ENCODE measurements around the gene ZNF438.

Gene ZNF438

DNA sequence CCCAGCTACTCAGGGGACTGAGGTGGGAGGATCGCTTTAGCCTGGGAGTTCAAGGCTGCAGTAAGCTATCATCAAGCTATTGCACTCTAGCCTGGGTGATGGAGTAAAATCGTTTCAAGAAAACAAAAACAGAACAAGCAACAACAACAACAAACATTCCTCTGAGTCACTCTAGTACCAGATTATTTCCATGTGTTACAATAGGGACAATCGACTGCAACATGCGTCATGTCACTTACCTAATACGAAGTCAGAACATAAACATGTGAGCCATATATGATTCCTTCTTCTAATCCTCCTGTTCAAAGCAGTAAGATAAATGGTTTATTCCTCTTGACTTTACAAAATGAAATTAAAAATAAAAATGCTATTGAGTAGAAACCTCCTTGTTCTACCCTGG lies 57.3 kb downstream of the ZNF438 start:
- H3K4me3 ChIP-seq (replicated peaks; ENCODE audit: low read depth, low read length): no peak overlapping the region
- DNase-seq (ENCODE audit: extremely low read depth, low read depth): no peak
- TF ChIP-seq, protein P1, sequence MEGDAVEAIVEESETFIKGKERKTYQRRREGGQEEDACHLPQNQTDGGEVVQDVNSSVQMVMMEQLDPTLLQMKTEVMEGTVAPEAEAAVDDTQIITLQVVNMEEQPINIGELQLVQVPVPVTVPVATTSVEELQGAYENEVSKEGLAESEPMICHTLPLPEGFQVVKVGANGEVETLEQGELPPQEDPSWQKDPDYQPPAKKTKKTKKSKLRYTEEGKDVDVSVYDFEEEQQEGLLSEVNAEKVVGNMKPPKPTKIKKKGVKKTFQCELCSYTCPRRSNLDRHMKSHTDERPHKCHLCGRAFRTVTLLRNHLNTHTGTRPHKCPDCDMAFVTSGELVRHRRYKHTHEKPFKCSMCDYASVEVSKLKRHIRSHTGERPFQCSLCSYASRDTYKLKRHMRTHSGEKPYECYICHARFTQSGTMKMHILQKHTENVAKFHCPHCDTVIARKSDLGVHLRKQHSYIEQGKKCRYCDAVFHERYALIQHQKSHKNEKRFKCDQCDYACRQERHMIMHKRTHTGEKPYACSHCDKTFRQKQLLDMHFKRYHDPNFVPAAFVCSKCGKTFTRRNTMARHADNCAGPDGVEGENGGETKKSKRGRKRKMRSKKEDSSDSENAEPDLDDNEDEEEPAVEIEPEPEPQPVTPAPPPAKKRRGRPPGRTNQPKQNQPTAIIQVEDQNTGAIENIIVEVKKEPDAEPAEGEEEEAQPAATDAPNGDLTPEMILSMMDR (IDR thresholded peaks at IDR 0.05; ENCODE audit: low read depth, low read length, missing control alignments): no peak

DNA sequence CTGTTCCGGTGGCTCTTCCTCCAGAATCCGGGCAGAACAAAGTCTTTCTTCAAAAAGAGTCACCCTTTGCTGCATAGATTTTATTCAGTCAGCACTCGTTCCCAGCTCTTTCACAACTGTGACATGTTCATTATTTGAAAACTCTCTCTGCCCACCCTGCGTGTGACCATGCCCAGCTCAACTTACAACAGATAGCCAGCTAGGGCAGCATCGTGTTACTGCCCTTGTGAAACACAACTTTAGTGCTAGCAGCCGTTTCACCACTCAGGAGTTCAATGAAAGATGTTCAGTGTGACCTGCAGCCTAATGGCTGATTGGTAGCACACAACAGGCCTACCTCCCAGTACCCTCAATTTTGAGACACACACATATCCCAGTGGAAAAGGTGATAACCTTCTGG lies 57.9 kb downstream of the ZNF438 start:
- TF ChIP-seq, protein P1 (IDR thresholded peaks at IDR 0.05; ENCODE audit: low read depth, low read length, missing control alignments): no peak
- no peak for DNase-seq (ENCODE audit: extremely low read depth, low read depth)

DNA sequence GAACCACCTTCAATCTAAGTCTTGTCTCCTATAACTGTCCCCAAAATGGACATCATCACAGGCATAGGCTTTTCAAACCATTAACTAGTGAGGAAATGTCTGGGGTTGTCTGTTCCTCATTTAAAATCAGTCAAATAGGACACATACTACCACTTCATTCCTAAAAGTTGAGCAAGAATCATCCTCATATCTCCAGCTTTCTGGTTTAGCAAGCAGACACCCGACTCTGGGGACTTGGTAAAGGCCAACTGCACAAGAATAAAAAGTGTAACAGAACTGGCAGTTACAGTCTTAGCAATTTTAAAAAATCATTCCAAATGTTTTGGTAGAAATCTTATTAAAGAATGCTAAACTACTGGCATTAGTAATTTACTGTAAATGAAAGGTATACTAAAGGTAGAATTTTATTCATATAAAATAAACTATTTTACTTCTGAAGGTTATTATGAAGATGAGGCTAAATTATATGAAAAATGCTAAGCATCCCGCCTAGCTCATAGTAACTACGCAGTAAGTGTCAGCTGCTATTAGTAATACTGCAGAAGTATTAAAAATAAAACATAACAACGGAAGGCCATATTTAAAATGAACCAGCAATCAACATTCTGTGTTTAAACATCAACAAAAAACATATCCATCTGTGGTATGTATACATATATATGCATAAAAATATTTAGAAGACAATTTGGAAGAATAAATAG lies 60.8 kb downstream of the ZNF438 start:
- no peak for DNase-seq (ENCODE audit: extremely low read depth, low read depth)
- H3K4me3 ChIP-seq (replicated peaks; ENCODE audit: low read depth, low read length): no peak overlapping the region
- TF ChIP-seq, protein P1 (IDR thresholded peaks at IDR 0.05; ENCODE audit: low read depth, low read length, missing control alignments): no peak

More for the DNA sequence above, 57.9 kb downstream of the ZNF438 start:
- H3K4me3 ChIP-seq (replicated peaks; ENCODE audit: low read depth, low read length): no peak overlapping the region

DNA sequence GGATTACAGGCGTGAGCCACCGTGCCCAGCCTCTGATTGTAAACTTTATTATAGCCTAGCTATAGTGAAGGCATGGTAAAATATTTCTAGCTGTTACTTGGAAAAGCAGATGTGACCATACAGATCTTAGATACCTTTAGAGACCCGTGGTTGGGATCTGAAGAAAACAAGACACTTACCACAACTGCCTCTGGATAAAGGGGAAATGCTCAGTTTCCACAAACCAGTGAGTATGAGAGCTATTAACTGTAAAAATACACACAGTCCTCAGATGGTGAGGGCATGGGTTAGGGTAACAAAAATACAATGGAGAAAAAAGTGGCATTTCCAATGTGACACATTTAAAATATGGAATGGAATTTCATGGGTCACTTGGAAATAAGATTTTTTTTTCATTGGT lies 63.0 kb downstream of the ZNF438 start:
- no peak for DNase-seq (ENCODE audit: extremely low read depth, low read depth)
- TF ChIP-seq, protein P1 (IDR thresholded peaks at IDR 0.05; ENCODE audit: low read depth, low read length, missing control alignments): no peak
- H3K4me3 ChIP-seq (replicated peaks; ENCODE audit: low read depth, low read length): no peak overlapping the region

DNA sequence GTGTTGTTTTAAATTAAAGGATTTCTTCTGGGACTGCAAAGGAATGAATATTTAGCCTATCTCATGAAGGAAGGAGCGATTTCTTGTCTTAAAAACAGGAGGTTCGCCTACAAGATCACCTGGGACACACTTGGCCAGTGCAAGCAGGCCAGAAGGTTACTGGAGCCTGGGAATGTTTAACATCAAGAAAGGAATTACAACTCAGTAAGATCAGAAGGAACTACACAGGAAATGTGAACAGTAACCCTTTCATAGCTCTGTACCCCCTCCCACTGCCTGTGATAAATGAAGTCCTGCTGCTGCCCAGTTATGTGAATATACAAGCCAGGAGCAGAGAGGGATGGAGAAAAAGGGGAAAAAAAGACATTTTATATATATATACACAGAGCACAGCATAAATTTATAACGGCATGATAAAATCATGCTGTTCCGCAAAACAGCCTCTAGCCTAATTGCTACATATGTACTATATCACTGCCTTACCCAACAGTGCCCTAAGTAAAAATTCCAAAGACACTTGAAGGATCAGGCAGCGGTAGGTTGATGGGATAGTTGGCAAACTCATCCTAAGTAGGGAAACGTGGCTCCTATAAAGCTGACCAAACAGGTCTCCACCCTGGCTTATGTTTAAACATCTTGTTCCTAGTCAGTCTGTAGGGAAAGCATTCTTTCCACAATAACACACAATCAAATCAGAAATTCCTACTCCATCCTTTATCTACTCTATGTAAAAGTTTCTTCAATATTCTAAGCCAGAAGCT lies 63.8 kb downstream of the ZNF438 start:
- TF ChIP-seq, protein P1 (IDR thresholded peaks at IDR 0.05; ENCODE audit: low read depth, low read length, missing control alignments): no peak
- no peak for DNase-seq (ENCODE audit: extremely low read depth, low read depth)
- H3K4me3 ChIP-seq (replicated peaks; ENCODE audit: low read depth, low read length): no peak overlapping the region

DNA sequence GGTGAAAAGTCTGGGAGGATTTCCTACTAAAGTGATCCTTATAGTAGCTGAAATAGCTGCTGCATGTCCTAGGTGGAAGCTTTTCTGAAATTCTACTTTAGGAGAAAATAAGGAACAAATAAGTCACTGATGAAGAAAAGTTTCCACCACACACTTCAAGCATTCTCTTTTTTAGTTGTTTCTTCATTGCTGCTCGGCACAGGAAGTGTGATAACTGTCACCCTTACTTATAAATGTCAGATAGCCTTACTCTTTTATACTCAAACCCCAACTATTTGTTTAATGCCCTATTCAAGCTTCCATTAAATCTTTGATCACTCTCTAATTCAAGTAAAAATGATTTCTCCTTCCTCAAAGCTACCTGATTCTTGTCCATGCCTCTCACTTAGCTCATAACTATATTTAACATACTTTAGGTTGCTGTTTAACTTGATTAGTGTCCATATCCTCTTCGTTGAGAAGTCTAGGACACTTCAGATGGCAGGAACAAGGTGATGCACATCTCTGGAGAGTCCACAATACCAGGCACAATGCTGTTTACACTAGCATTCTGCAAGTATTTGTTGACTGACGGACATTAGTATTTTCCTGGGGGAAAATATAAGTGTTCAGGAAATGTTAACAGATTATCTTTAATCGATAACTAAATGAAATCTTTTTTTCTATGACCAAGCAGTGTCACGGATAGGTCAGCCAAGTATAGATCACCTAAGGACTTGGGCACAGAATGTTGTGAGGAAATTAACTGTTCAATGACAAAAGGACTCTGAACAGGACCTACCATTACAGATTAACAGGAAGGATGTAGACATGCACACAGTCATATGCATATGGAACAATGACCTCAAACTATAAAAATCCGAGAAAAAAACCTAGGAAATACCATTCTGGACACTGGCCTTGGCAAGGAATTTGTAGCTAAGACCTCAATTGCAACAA lies 67.4 kb downstream of the ZNF438 start:
- DNase-seq (ENCODE audit: extremely low read depth, low read depth): no peak
- TF ChIP-seq, protein P1 (IDR thresholded peaks at IDR 0.05; ENCODE audit: low read depth, low read length, missing control alignments): no peak
- H3K4me3 ChIP-seq (replicated peaks; ENCODE audit: low read depth, low read length): no peak overlapping the region

All from HFF-Myc (cell line).